ENCODE results near the gene ADRA2A.

Gene ADRA2A

GRCh38 chr10:111083222-111084095, 6.6 kb downstream of the ADRA2A start:
- no peak for DNase-seq

GRCh38 chr10:111084366-111085255, 7.8 kb downstream of the ADRA2A start:
- DNase-seq, result no peak

- DNase-seq, result no peak
Observed at GRCh38 chr10:111085690-111086353, 9.0 kb downstream of the ADRA2A start.

- DNase-seq, result no peak
Observed at GRCh38 chr10:111086574-111086973, 9.7 kb downstream of the ADRA2A start.

GRCh38 chr10:111087331-111087756, 10.5 kb downstream of the ADRA2A start:
- DNase-seq, result no peak

- no peak for DNase-seq
Observed at GRCh38 chr10:111087968-111088505, 11.2 kb downstream of the ADRA2A start.

GRCh38 chr10:111089293-111089692, 12.5 kb downstream of the ADRA2A start:
- no peak for DNase-seq

GRCh38 chr10:111091833-111092232, 15.0 kb downstream of the ADRA2A start:
- no peak for DNase-seq

GRCh38 chr10:111093741-111094380, 17.0 kb downstream of the ADRA2A start:
- DNase-seq, result no peak

- DNase-seq, result no peak
Observed at GRCh38 chr10:111098679-111099437, 22.0 kb downstream of the ADRA2A start.

GRCh38 chr10:111100198-111100597, 23.4 kb downstream of the ADRA2A start:
- DNase-seq, result no peak

GRCh38 chr10:111101796-111102195, 25.0 kb downstream of the ADRA2A start:
- no peak for DNase-seq

- no peak for DNase-seq
Observed at GRCh38 chr10:111102359-111102837, 25.6 kb downstream of the ADRA2A start.

GRCh38 chr10:111103196-111103840, 26.5 kb downstream of the ADRA2A start:
- no peak for DNase-seq

- no peak for DNase-seq
Observed at GRCh38 chr10:111104811-111105210, 28.0 kb downstream of the ADRA2A start.

- DNase-seq, result no peak
Observed at GRCh38 chr10:111106081-111106480, 29.3 kb downstream of the ADRA2A start.

- DNase-seq, result no peak
Observed at GRCh38 chr10:111107023-111107422, 30.2 kb downstream of the ADRA2A start.

- DNase-seq, result no peak
Observed at GRCh38 chr10:111107846-111108245, 31.0 kb downstream of the ADRA2A start.

- DNase-seq, result no peak
Observed at GRCh38 chr10:111108441-111108840, 31.6 kb downstream of the ADRA2A start.

- DNase-seq, result no peak
Observed at GRCh38 chr10:111109501-111110242, 32.8 kb downstream of the ADRA2A start.
